Naive thymus-derived CD4-positive, alpha-beta T cell (primary cell): ENCODE measurements around the gene EMILIN3. TPM values are rescaled to one million over a fixed set of nuclear protein-coding genes. Genes with fewer than 3 reads are reported as not detected.

Experiments
- ATAC-seq: fragments of 150-1000 bp; cut with Tn5 transposase; 2 replicates; pipeline ENCODE4 v1.10.0; 2021; ENCODE audit warnings: mild to moderate bottlenecking, moderate library complexity
- CTCF ChIA-PET: fragments of 350-600 bp; sonication (Branson Sonifier 250); formaldehyde crosslinking; loops from one replicate; lab custom pipeline; 2021; ENCODE audit warnings: antibody characterized with exemption; lab: Charles Lee
- POLR2A ChIA-PET: fragments of 350-600 bp; sonication (Branson Sonifier 250); formaldehyde crosslinking; loops from one replicate; lab custom pipeline; 2021; ENCODE audit warnings: antibody characterized with exemption, inconsistent platforms; lab: Charles Lee
- DNase-seq, 9 donors: peaks; one replicate each; pipeline versions ENCODE4 v3.0.0 to v3.0.0-alpha.2; 2020 to 2022; ENCODE audit warnings: mixed read lengths in 1 of 9
- H3K27ac ChIP-seq: one replicate; pipeline ENCODE4 v1.7.0; 2013; ENCODE audit warnings: mild to moderate bottlenecking, low read depth, low read length, moderate library complexity
- H3K27me3 ChIP-seq, 2 donors: one replicate each; pipeline ENCODE4 v1.7.0; 2013; ENCODE audit warnings: low read length in 2 of 2, mild to moderate bottlenecking in 2 of 2, moderate library complexity in 2 of 2; ENCODE audit not compliant: control insufficient read depth in 2 of 2, insufficient read depth in 2 of 2
- H3K36me3 ChIP-seq, 3 experiments: 1 replicate in 2 of 3; 2 replicates in 1 of 3; pipeline ENCODE4 v1.7.0; 2013; ENCODE audit warnings: low read length in 3 of 3, mild to moderate bottlenecking in 3 of 3, moderate library complexity in 1 of 3; ENCODE audit not compliant: insufficient read depth in 3 of 3, control insufficient read depth in 2 of 3
- H3K4me1 ChIP-seq, 2 donors: one replicate each; pipeline ENCODE4 v1.7.0; 2013; ENCODE audit warnings: low read length in 2 of 2, mild to moderate bottlenecking in 2 of 2, moderate library complexity in 1 of 2; ENCODE audit not compliant: control insufficient read depth in 2 of 2, insufficient read depth in 2 of 2
- H3K4me3 ChIP-seq: 2 replicates; pipeline ENCODE4 v1.7.0; 2013; ENCODE audit warnings: mild to moderate bottlenecking, low read length
- H3K9me3 ChIP-seq, 3 experiments: 1 replicate in 2 of 3; 2 replicates in 1 of 3; pipeline ENCODE4 v1.7.0; 2013; ENCODE audit warnings: low read length in 3 of 3; ENCODE audit not compliant: control insufficient read depth in 2 of 3
- H3K27ac Mint-ChIP-seq, 9 donors: one replicate each; pipeline ENCODE4 v1.8.0; 2020 to 2022; ENCODE audit warnings: mixed read lengths in 9 of 9, mild to moderate bottlenecking in 8 of 9, moderate library complexity in 5 of 9, inconsistent platforms in 2 of 9
- H3K27me3 Mint-ChIP-seq, 5 donors: one replicate each; pipeline ENCODE4 v1.8.0; 2021 to 2022; ENCODE audit warnings: mixed read lengths in 5 of 5, mild to moderate bottlenecking in 1 of 5
- H3K36me3 Mint-ChIP-seq, 5 donors: one replicate each; pipeline ENCODE4 v1.8.0; 2020 to 2022; ENCODE audit warnings: mixed read lengths in 5 of 5, mild to moderate bottlenecking in 3 of 5, inconsistent platforms in 1 of 5
- H3K4me1 Mint-ChIP-seq, 7 donors: one replicate each; pipeline ENCODE4 v1.8.0; 2020 to 2022; ENCODE audit warnings: mixed read lengths in 7 of 7, mild to moderate bottlenecking in 3 of 7, inconsistent platforms in 1 of 7
- H3K4me3 Mint-ChIP-seq, 10 donors: one replicate each; pipeline ENCODE4 v1.8.0; 2020 to 2022; ENCODE audit warnings: mild to moderate bottlenecking in 10 of 10, mixed read lengths in 10 of 10, moderate library complexity in 6 of 10, inconsistent platforms in 2 of 10
- H3K9me3 Mint-ChIP-seq, 11 donors: one replicate each; pipeline ENCODE4 v1.8.0; 2020 to 2022; ENCODE audit warnings: mixed read lengths in 11 of 11, mild to moderate bottlenecking in 4 of 11, inconsistent platforms in 1 of 11, moderate library complexity in 1 of 11
- intact Hi-C, 2 donors: fragments of 100-400 bp; cut with micrococcal nuclease; formaldehyde crosslinking; loops; one replicate each; pipeline ENCODE4 v1.15.1; 2023
- polyA plus RNA-seq, 2 donors: library from polyadenylated mRNA; unstranded; fragments of 300-500 nt; fragmentation: Illumina TruSeq; gene quantifications; one replicate each; pipeline ENCODE4 v1.2.3, GENCODE V29; 2021
- total RNA-seq, 6 experiments: library from RNA in 5 of 6; stranded (reverse) in 5 of 6; gene quantifications; 1 replicate in 5 of 6; 2 replicates in 1 of 6; pipeline ENCODE4 v1.2.3 and lab custom pipeline; 2021 to 2026

EMILIN3 gene
- total and polyA plus RNA-seq, 7 experiments from 2014 or later, result 0.19 TPM; not detected in 6

DNA sequence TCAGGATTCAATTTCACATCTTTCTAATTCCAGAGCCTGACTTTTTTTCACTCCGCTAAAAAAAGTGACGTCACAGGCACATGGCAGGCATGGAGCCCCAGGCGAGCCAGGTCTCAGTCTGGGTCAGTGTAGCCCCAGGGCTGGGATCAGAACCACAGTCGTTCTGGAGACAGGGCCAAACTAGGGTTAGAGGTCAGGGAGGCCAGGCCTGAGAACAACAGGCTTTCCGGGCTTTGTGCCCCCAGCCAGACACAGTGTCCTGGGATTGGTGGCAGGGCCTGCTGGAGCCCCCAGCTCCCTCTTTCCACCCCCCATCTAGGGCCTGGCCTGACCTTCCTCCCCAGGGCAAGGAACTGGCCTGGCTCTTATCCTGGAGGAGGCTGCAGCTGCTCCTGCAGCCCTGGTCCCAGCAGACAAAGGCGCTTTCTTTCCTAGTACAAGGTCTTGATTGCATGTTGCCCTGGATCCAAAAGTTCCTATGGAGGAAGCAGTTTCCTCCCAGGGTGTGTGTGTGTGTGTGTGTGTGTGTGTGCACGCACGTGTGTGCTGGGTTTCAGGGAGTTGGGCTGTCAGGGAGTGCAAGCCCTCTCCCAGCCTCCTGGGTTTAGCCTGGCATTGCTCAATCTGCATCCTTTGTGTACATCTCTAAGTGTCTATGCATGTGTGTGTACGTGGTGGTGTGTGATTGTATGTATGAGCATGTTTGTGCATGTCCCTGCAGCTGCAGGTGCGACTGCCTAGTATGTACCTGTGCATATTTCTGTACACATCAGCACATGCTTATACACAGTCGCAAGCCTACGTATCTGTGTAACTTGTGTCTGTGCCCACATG lies 26.5 kb upstream of the EMILIN3 start:
- no peak overlapping the region for H3K27ac ChIP-seq
- ChIA-PET POLR2A (interaction anchor here (1.1 kb wide), 1 partner anchor 19 kb away, joined by 3 read pairs; no protein-coding TSS in a partner anchor), CTCF (no interaction called here)
- ATAC-seq, result no peak
- no peak for DNase-seq
- Mint-ChIP-seq H3K9me3 (no peaks in the 10 kb centered on the region), H3K27ac (no peak overlapping the region), H3K36me3 (no peaks in the 10 kb centered on the region), H3K4me3 (no peak overlapping the region), H3K4me1 (peaks cover 0 to 5% (median 0%) of the 10 kb centered on the region in 7 donors), H3K27me3 (peaks cover 0 to 6% (median 4%) of the 10 kb centered on the region in 5 donors)
- intact Hi-C loops, result no loop called here
- no peaks in the 10 kb centered on the region for H3K27me3 ChIP-seq
- H3K4me1 ChIP-seq, result no peaks in the 10 kb centered on the region
- no peaks in the 10 kb centered on the region for H3K9me3 ChIP-seq
- H3K36me3 ChIP-seq, result no peaks in the 10 kb centered on the region
- H3K4me3 ChIP-seq, result no peak overlapping the region

- CTCF ChIA-PET, result no interaction called here
- intact Hi-C loops, result no loop called here
- Histone ChIP-seq H3K9me3 (no peaks in the 10 kb centered on the region), H3K27ac (no peak overlapping the region), H3K36me3 (no peaks in the 10 kb centered on the region), H3K4me3 (no peak overlapping the region), H3K4me1 (no peaks in the 10 kb centered on the region), H3K27me3 (no peaks in the 10 kb centered on the region)
- H3K4me3 Mint-ChIP-seq, result no peak overlapping the region
- H3K4me1 Mint-ChIP-seq, result peaks cover 0 to 5% (median 0%) of the 10 kb centered on the region in 7 donors
- ATAC-seq (no peak), DNase-seq (no peak)
- H3K27ac Mint-ChIP-seq, result peak overlapping the region in 1 of 9 donors; percentile 26
- POLR2A ChIA-PET, result no interaction called here
- H3K9me3 Mint-ChIP-seq, result no peaks in the 10 kb centered on the region
- no peaks in the 10 kb centered on the region for H3K36me3 Mint-ChIP-seq
- peaks cover 0 to 6% (median 4%) of the 10 kb centered on the region in 5 donors for H3K27me3 Mint-ChIP-seq
Measured at GRCh38 chr20:41392295-41392694, 25.7 kb upstream of the EMILIN3 start.

DNA sequence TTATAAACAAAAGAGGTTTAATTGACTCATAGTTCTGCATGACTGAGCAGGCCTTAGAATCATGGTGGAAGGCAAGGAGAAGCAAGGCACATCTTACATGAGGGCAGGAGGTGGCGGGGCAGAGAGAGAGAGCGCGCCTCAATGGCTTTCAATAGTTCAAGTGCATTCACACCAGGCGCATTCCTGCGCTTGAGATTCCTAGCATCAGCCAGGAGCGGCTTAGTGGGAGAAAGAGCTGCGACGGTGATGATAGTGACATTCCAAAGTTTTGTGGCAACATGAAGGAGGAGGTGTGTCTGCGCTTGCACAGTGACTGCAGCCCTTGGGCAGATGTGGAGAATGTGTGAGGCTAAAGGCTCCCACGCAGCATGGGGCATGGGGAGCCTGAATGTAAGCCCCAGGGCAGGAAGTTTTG lies 25.0 kb upstream of the EMILIN3 start:
- Histone ChIP-seq H3K27ac (no peak overlapping the region), H3K9me3 (no peaks in the 10 kb centered on the region), H3K36me3 (no peaks in the 10 kb centered on the region), H3K4me1 (no peaks in the 10 kb centered on the region), H3K4me3 (no peak overlapping the region), H3K27me3 (no peaks in the 10 kb centered on the region)
- Mint-ChIP-seq H3K4me3 (no peak overlapping the region), H3K36me3 (no peaks in the 10 kb centered on the region), H3K9me3 (no peaks in the 10 kb centered on the region), H3K4me1 (peaks cover 0 to 5% (median 0%) of the 10 kb centered on the region in 7 donors), H3K27ac (no peak overlapping the region), H3K27me3 (peaks cover 0 to 6% (median 4%) of the 10 kb centered on the region in 5 donors)
- ChIA-PET CTCF (no interaction called here), POLR2A (no interaction called here)
- ATAC-seq (no peak), DNase-seq (no peak)
- intact Hi-C loops, result no loop called here

DNA sequence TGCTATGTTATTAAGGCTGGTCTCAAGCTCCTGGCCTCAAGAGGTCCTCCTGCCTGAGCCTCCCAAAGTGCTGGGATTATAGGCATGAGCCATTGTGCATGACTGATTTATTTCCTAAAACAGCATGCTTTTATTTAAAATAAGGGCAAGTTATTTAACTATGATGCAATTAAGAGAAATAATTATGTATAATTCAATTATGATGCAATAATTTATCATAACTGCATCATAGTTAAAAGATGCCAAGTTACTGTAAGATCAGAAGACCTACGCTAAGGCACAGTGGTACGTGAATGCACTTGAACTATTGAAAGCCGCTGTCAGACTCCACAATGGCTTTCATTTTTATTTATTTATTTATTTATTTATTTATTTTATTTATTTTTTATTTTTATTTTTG lies 24.3 kb upstream of the EMILIN3 start:
- Histone ChIP-seq H3K27me3 (no peaks in the 10 kb centered on the region), H3K4me1 (no peaks in the 10 kb centered on the region), H3K36me3 (no peaks in the 10 kb centered on the region), H3K27ac (no peak overlapping the region), H3K4me3 (no peak overlapping the region), H3K9me3 (no peaks in the 10 kb centered on the region)
- H3K4me1 Mint-ChIP-seq, result peaks cover 0 to 2% (median 0%) of the 10 kb centered on the region in 7 donors
- peaks cover 0 to 6% (median 4%) of the 10 kb centered on the region in 5 donors for H3K27me3 Mint-ChIP-seq
- DNase-seq (no peak), ATAC-seq (no peak)
- no peaks in the 10 kb centered on the region for H3K9me3 Mint-ChIP-seq
- no peak overlapping the region for H3K4me3 Mint-ChIP-seq
- intact Hi-C loops, result no loop called here
- ChIA-PET CTCF (no interaction called here), POLR2A (no interaction called here)
- H3K27ac Mint-ChIP-seq, result no peak overlapping the region
- no peaks in the 10 kb centered on the region for H3K36me3 Mint-ChIP-seq

GRCh38 chr20:41387444-41387851 lies 20.8 kb upstream of the EMILIN3 start:
- intact Hi-C loops, result no loop called here
- POLR2A ChIA-PET, result no interaction called here
- peaks cover 0 to 10% (median 8%) of the 10 kb centered on the region in 5 donors for H3K27me3 Mint-ChIP-seq
- Histone ChIP-seq H3K27ac (no peak overlapping the region), H3K4me1 (no peaks in the 10 kb centered on the region), H3K36me3 (no peaks in the 10 kb centered on the region), H3K4me3 (no peak overlapping the region), H3K9me3 (no peaks in the 10 kb centered on the region), H3K27me3 (no peaks in the 10 kb centered on the region)
- CTCF ChIA-PET, result no interaction called here
- DNase-seq (no peak), ATAC-seq (no peak)
- H3K4me3 Mint-ChIP-seq, result no peak overlapping the region
- H3K9me3 Mint-ChIP-seq, result peaks cover 0 to 5% (median 0%) of the 10 kb centered on the region in 11 donors
- H3K27ac Mint-ChIP-seq, result no peak overlapping the region
- peaks cover 0 to 2% (median 0%) of the 10 kb centered on the region in 7 donors for H3K4me1 Mint-ChIP-seq
- H3K36me3 Mint-ChIP-seq, result peaks cover 0 to 4% (median 0%) of the 10 kb centered on the region in 5 donors

- H3K27ac Mint-ChIP-seq, result no peak overlapping the region
- no peaks in the 10 kb centered on the region for H3K27me3 ChIP-seq
- H3K4me1 Mint-ChIP-seq, result no peaks in the 10 kb centered on the region
- peaks cover 0 to 4% (median 0%) of the 10 kb centered on the region in 5 donors for H3K36me3 Mint-ChIP-seq
- peaks cover 0 to 10% (median 8%) of the 10 kb centered on the region in 5 donors for H3K27me3 Mint-ChIP-seq
- H3K4me3 ChIP-seq, result no peak overlapping the region
- POLR2A ChIA-PET, result no interaction called here
- H3K9me3 Mint-ChIP-seq, result peaks cover 0 to 5% (median 0%) of the 10 kb centered on the region in 11 donors
- no peaks in the 10 kb centered on the region for H3K4me1 ChIP-seq
- intact Hi-C loops, result no loop called here
- CTCF ChIA-PET, result no interaction called here
- no peak for DNase-seq
- no peaks in the 10 kb centered on the region for H3K36me3 ChIP-seq
- H3K9me3 ChIP-seq, result no peaks in the 10 kb centered on the region
- no peak overlapping the region for H3K27ac ChIP-seq
- no peak for ATAC-seq
- H3K4me3 Mint-ChIP-seq, result no peak overlapping the region
Measured at GRCh38 chr20:41386502-41387427, 20.1 kb upstream of the EMILIN3 start.
